Astrocyte (in vitro differentiated cells and primary cell): ENCODE data around the gene MICAL3. TPM values are rescaled to one million over a fixed set of nuclear protein-coding genes. Genes with fewer than 3 reads are reported as not detected.

Source experiments
- DNase-seq: peaks from one replicate; pipeline ENCODE4 v3.0.0-alpha.2; 2010; ENCODE audit warnings: low read depth
- FAIRE-seq: peaks from 2 replicates; lab custom pipeline; 2011; peaks lifted over from hg19 to GRCh38; lab: Jason Lieb, UNC
- H2AFZ ChIP-seq: 2 replicates; pipeline ENCODE4 v1.6.0; 2012; ENCODE audit warnings: low read depth, low read length, inconsistent platforms
- H3K27ac ChIP-seq: 2 replicates; pipeline ENCODE4 v1.5.1; 2011; ENCODE audit warnings: low read depth, low read length, inconsistent platforms
- H3K27me3 ChIP-seq: 2 replicates; pipeline ENCODE4 v1.6.0; 2011; ENCODE audit warnings: low read length, inconsistent platforms; ENCODE audit not compliant: insufficient read depth
- H3K36me3 ChIP-seq: 2 replicates; pipeline ENCODE4 v1.5.1; 2011; ENCODE audit warnings: low read length, inconsistent platforms; ENCODE audit not compliant: insufficient read depth
- H3K4me1 ChIP-seq: 2 replicates; pipeline ENCODE4 v1.5.1; 2011; ENCODE audit warnings: low read length, inconsistent platforms; ENCODE audit not compliant: insufficient read depth
- H3K4me2 ChIP-seq: 2 replicates; pipeline ENCODE4 v1.6.0; 2012; ENCODE audit warnings: low read length, inconsistent platforms
- H3K4me3 ChIP-seq: 2 replicates; pipeline ENCODE4 v1.5.1; 2011; ENCODE audit warnings: low read depth, mild to moderate bottlenecking, low read length, inconsistent platforms; ENCODE audit not compliant: insufficient read depth
- H3K79me2 ChIP-seq: 2 replicates; pipeline ENCODE4 v1.6.0; 2012; ENCODE audit warnings: mild to moderate bottlenecking, low read length, inconsistent platforms; ENCODE audit not compliant: insufficient read depth
- H3K9ac ChIP-seq: 2 replicates; pipeline ENCODE4 v1.6.0; 2012; ENCODE audit warnings: mild to moderate bottlenecking, low read length, inconsistent platforms
- H3K9me3 ChIP-seq: 2 replicates; pipeline ENCODE4 v1.5.1; 2012; ENCODE audit warnings: low read depth, mild to moderate bottlenecking, low read length, inconsistent platforms; ENCODE audit not compliant: insufficient read depth
- H4K20me1 ChIP-seq: 2 replicates; pipeline ENCODE4 v1.6.0; 2012; ENCODE audit warnings: low read length, inconsistent platforms; ENCODE audit not compliant: insufficient read depth
- H3K27ac Mint-ChIP-seq: one replicate; pipeline ENCODE4 v1.8.0; 2021; ENCODE audit warnings: mild to moderate bottlenecking, mixed read lengths; ENCODE audit not compliant: unreplicated experiment
- H3K27me3 Mint-ChIP-seq: one replicate; pipeline ENCODE4 v1.8.0; 2021; ENCODE audit warnings: low read depth, mixed read lengths; ENCODE audit not compliant: unreplicated experiment
- H3K36me3 Mint-ChIP-seq: one replicate; pipeline ENCODE4 v1.8.0; 2021; ENCODE audit warnings: low read depth, mixed read lengths; ENCODE audit not compliant: unreplicated experiment
- H3K4me1 Mint-ChIP-seq: one replicate; pipeline ENCODE4 v1.8.0; 2021; ENCODE audit warnings: low read depth, mixed read lengths; ENCODE audit not compliant: unreplicated experiment
- H3K4me3 Mint-ChIP-seq: one replicate; pipeline ENCODE4 v1.8.0; 2021; ENCODE audit warnings: mild to moderate bottlenecking, moderate library complexity, mixed read lengths; ENCODE audit not compliant: unreplicated experiment
- H3K9me3 Mint-ChIP-seq: one replicate; pipeline ENCODE4 v1.8.0; 2021; ENCODE audit warnings: mild to moderate bottlenecking, mixed read lengths; ENCODE audit not compliant: unreplicated experiment
- CTCF ChIP-seq: IDR thresholded peaks from 2 replicates; pipeline ENCODE4 v1.5.1; 2011; ENCODE audit warnings: low read depth, mild to moderate bottlenecking, inconsistent platforms, low read length, moderate library complexity; ENCODE audit not compliant: insufficient read depth
- EZH2 ChIP-seq: IDR thresholded peaks from 2 replicates; pipeline ENCODE4 v1.6.1; 2012; ENCODE audit warnings: mild to moderate bottlenecking, low read length, inconsistent platforms; ENCODE audit not compliant: insufficient read depth
- total RNA-seq: library from RNA; stranded (reverse); gene quantifications from 2 replicates; pipeline ENCODE4 v1.2.1, GENCODE V29; 2021

Gene MICAL3
- total RNA-seq, 1 donor from 2014 or later = 113 TPM

DNA sequence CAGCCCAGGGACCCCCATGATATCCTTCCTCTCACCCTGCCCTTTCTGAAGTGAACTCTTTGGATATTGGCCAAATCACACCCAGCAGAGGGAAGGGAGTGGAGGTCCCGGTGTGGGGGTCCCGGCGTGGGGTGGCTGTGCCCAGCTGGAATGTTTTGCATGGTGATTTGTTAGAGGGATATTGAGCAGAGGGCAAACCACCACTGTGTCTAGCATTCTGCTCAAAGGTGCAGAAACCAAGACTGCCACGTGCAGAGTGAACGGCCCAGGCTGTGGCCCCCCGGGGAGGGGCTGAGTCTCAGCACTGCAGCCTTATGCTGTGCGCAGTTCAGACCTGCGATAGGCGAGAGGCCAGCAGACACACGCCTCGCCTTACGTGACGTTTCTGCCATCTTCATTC, 242.2 kb downstream of the MICAL3 start:
- FAIRE-seq (no peak), DNase-seq (no peak)
- Histone ChIP-seq H2AFZ (no peak overlapping the region), H3K79me2 (no peaks in the 10 kb centered on the region), H3K27me3 (no peaks in the 10 kb centered on the region), H3K4me1 (peaks cover 21% of the 10 kb centered on the region), H3K4me3 (no peak overlapping the region), H3K9me3 (no peaks in the 10 kb centered on the region), H3K36me3 (no peaks in the 10 kb centered on the region), H3K9ac (peak overlapping the region; percentile 53), H4K20me1 (no peaks in the 10 kb centered on the region), H3K27ac (peak overlapping the region; percentile 30), H3K4me2 (peak overlapping the region; percentile 59)
- Mint-ChIP-seq H3K4me1 (peaks cover 11% of the 10 kb centered on the region), H3K36me3 (peaks cover 2% of the 10 kb centered on the region), H3K27ac (no peak overlapping the region), H3K9me3 (no peaks in the 10 kb centered on the region), H3K27me3 (peaks cover 23% of the 10 kb centered on the region), H3K4me3 (no peak overlapping the region)
- TF ChIP-seq CTCF (no peak), EZH2 (no peak)

GRCh38 chr22:17781319-17782031, 242.9 kb downstream of the MICAL3 start:
- H3K4me2 ChIP-seq = peak overlapping the region; percentile 59
- no peaks in the 10 kb centered on the region for H3K27me3 ChIP-seq
- peaks cover 18% of the 10 kb centered on the region for H3K4me1 ChIP-seq
- H3K9ac ChIP-seq = peak overlapping the region; percentile 53
- H3K4me3 Mint-ChIP-seq = no peak overlapping the region
- no peaks in the 10 kb centered on the region for H3K79me2 ChIP-seq
- no peak overlapping the region for H3K4me3 ChIP-seq
- H3K36me3 Mint-ChIP-seq = peaks cover 2% of the 10 kb centered on the region
- no peaks in the 10 kb centered on the region for H3K9me3 ChIP-seq
- H3K4me1 Mint-ChIP-seq = peaks cover 9% of the 10 kb centered on the region
- DNase-seq (peak; percentile 80), FAIRE-seq (no peak)
- H4K20me1 ChIP-seq = no peaks in the 10 kb centered on the region
- no peaks in the 10 kb centered on the region for H3K36me3 ChIP-seq
- H3K27ac Mint-ChIP-seq = no peak overlapping the region
- peak overlapping the region; percentile 30 for H3K27ac ChIP-seq
- peak overlapping the region; percentile 32 for H2AFZ ChIP-seq
- TF ChIP-seq EZH2 (no peak), CTCF (no peak)
- no peaks in the 10 kb centered on the region for H3K9me3 Mint-ChIP-seq
- H3K27me3 Mint-ChIP-seq = peaks cover 24% of the 10 kb centered on the region

- Mint-ChIP-seq H3K36me3 (peaks cover 2% of the 10 kb centered on the region), H3K27ac (no peak overlapping the region), H3K27me3 (peaks cover 24% of the 10 kb centered on the region), H3K4me1 (peaks cover 9% of the 10 kb centered on the region), H3K4me3 (no peak overlapping the region), H3K9me3 (no peaks in the 10 kb centered on the region)
- peak overlapping the region; percentile 59 for H3K4me2 ChIP-seq
- peak overlapping the region; percentile 32 for H2AFZ ChIP-seq
- H3K79me2 ChIP-seq = no peaks in the 10 kb centered on the region
- H4K20me1 ChIP-seq = no peaks in the 10 kb centered on the region
- no peaks in the 10 kb centered on the region for H3K9me3 ChIP-seq
- FAIRE-seq (no peak), DNase-seq (no peak)
- H3K4me1 ChIP-seq = peaks cover 18% of the 10 kb centered on the region
- no peak overlapping the region for H3K4me3 ChIP-seq
- H3K36me3 ChIP-seq = no peaks in the 10 kb centered on the region
- H3K27ac ChIP-seq = no peak overlapping the region
- no peaks in the 10 kb centered on the region for H3K27me3 ChIP-seq
- no peak overlapping the region for H3K9ac ChIP-seq
- no peak for TF ChIP-seq EZH2
- no peak for TF ChIP-seq CTCF
These were observed 243.5 kb downstream of the MICAL3 start for GRCh38 chr22:17780741-17781318.
